Stimulated activated CD4-positive, alpha-beta T cell treated with anti-CD3 and anti-CD28 coated beads, TNF-alpha, amount 100 ng/mL, for 48 hours (primary cell): ENCODE measurements around the gene NTM.

Experiments
- DNase-seq, 3 donors: peaks; one replicate each; pipeline ENCODE4 v3.0.0-alpha.2; 2020; ENCODE audit warnings: low read depth in 3 of 3

Gene NTM

DNA sequence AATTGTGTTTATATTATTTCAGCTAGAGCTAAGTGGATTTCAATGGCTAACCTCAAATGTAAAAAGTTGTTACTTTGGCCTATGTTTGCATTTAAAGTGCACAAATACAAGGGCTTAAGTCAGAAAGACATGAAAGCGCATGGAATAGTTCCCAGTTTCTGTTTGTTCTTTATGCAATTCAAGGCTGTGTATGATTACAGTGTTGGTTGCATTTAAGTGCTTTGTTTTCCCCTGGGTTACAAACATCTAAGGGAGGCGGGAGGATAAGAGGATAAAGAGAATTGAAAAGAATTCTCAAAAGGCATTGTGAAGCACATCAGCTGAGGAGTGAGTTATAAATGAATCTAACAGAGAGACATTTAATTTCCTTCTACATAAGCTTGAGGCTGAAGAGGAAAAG, 453.4 kb downstream of the NTM start:
- no peak for DNase-seq

DNA sequence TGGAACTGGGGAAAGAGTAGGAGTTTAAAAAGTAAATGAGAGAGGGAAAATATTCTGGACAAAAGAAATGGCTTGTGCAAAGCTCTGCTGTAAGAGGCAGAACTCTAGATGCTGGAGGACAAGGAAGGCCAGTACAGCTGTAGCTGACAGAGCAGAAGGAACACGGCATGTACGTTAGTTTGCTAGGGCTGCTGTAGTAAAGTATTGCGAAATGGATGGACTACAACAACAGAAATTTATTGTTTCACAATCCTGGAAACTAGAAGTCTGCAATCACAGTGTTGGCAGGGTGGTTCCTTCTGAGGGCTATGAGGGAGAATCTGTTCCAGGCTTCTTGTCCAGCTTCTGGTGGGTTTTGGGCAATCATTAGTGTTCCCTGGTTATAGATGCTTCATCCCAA, 454.4 kb downstream of the NTM start:
- DNase-seq: no peak

DNA sequence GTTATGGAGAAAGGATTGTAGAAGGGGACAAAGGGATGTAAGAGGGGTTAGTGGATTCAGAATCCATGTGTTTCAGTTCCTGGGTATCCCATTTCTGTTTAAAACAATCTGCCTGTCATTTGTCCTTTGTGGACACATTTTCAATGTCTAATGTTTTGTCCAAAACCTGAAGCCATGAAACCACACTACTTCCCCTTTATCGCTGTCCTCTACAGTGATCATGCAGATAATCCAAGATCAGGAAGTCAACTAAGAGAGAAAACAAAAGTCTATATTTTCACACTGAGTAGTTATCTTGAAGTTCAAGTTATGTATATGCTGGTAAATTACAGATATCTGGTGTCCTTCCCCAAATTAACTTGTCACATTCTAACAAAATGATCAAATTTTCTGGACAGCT, 457.0 kb downstream of the NTM start:
- no peak for DNase-seq

DNA sequence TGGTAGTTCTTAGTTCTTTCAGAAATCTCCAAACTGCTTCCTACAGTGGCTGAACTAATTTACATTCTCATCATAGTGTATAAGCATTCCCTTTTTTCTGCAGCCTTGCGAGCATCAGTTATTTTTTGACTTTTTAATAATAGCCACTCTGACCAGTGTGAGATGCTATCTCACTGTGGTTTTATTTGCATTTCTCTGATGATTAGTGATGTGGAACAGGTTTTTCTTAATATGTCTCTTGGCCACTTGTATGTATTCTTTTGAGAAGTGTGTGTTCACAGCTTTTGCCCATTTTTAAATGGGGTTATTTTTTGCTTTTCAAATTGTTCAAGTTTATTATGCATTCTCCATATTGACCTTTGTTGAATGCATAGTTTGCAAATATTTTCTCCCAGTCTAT, 459.3 kb downstream of the NTM start:
- no peak for DNase-seq

DNA sequence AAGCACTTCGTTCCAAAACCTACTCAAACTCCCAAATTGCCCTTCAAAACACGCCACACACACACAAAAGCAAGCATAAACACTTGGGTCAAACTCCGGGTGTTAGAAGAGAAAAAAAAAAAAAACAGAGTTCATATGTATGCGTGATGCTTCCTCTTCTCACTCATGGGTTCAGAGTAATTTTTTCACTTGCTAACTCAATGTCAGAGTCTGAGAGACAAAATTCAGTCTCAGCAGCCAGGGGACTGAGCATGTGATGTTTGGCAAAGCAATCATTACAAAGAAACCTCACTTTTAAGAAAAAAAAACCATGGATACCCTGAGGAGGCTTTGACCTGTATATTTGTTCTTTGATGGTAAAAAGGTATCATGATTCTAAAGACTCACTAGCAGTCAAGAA, 461.7 kb downstream of the NTM start:
- no peak for DNase-seq

DNA sequence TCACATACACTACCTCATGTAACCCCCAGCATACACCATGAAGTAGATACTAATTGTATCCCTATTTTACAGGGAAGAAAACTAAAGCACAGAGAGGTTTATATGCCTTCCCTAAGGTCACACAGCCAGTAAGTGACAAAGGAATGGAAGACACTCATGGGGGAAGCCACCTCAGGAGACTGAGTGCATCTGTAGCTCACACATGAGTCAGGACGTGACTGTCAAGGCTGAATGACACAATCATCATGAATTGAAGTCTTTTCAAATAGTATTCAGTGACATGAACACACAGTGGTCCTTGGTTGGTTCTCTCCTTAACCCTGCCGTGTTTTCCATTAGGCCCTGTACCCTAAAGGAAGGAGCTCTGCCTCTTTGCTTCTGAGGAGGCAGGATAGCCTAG, 463.0 kb downstream of the NTM start:
- DNase-seq: no peak

DNA sequence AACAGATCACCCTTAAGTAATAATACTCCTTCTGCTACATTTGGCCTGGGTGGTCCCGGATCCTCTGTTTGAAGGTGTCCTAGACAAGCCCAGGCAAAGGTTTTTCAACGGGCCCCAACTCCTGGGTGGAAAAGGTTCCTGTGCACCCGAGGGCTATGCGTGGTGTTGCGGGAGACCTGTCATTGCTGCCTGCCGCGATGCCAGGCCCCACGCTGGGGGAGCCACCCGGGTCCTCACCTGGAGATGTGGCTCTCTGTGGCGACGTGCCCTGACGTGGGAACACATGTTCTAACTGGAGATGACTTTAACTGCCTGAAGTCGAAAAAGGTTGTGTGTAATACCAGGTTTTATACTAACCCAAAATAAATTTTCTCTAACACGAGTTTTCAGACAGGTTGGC, 467.1 kb downstream of the NTM start:
- no peak for DNase-seq

DNA sequence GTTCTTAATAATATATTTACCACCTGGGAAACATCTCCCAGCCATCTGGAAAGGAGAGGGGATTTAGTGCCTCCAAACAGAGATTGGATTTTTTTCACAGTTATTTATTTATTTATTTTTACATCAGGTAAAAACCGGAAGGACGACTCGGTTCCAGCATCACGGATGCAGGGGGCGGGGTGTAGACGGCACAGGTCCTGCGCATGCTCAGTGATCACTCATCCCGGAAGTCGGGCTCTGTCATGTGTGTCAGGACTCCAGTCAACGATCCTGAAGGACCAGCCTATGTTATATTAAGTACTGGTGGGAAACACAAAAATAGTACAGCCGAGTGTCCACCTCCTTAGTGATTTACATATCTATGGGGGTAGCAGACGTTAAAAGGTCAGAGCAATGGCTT, 467.6 kb downstream of the NTM start:
- DNase-seq: no peak

DNA sequence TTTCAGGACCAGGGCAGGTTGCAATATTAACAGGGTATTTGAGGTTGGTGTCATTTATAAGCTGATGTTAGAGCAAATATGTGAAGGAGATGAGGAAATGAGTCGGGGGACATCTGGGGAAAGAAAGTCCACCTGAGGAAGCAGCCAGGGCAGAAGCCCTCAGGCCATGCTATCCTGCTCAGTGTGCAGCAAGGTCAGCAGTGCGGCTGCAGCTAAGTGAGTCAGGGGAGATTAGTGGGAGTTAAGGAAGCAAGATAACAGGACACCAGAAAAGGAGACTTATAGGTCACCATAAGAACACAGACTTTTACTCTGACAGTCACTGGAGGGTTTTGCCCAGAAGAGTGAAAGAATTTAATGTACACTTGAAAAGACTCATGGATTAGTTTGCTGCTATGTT, 468.9 kb downstream of the NTM start:
- no peak for DNase-seq

DNA sequence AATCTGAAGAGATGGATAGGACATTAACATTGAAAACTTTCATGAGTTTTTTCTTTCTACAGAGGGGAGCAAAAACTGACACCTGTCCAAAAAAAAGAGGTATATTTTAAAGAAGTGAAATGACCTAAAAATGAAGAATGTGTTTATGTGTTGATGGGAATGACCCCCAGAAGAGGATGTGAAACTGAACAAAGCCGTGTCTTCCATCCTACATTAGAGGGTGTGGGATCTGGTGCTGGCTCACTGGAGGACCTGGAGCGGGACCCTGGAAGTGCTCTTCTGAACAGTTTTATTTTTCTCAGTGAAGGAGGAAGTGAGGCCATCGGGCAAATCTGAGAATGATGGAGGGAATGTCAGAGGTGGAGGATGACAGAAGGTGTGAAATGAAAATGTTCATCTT, 470.1 kb downstream of the NTM start:
- DNase-seq: no peak

DNA sequence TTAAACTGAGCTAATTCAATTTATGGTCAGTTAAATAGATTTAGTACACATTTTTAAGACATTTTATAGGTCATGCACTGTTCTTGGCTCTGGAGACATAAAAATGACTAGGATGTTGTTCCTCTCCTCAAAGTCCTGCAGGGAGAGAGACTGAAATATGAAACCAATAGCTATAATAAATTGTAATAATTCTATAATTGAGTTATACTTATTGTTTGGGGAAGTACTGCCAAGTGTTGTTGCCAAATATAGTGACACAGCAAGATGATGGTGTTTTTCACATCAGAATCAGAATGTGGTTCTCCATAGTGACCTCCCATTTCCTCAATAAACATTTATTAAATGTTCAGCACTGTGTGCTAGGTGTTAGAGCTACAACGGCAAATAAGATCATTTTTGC, 470.6 kb downstream of the NTM start:
- no peak for DNase-seq

DNA sequence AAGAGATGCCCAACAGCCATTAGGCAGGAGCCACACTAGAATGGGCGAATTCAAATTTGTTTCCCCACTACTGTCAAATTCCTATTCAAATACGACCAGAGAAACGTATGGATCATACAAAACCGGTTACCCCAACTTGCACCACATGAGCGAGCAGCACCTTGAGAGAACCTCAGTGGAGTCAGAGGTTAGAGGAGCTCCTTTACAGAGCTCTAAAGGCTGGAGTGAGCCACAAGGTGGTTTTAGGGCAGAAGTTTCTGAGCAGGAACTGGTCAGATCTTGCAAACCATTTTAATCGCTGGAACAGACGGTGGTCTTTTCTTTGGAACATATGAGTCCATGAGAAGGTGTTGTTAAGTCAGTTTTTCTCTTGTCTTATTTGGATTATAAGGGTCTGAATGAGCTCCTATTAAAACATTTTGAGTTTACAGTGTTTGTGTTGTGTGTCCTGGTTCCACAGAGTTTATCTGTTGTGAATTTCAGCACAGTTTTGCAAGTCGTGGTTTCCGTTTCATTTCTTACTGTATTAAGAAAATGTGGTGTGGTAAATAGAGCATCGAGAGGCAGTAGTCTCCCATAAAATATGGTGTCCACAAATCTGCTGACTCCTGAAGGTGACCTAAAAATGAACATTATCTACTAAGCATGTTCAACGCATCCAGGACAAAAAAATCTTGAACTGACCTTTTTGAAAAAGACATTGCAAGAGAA, 471.7 kb downstream of the NTM start:
- no peak for DNase-seq

DNA sequence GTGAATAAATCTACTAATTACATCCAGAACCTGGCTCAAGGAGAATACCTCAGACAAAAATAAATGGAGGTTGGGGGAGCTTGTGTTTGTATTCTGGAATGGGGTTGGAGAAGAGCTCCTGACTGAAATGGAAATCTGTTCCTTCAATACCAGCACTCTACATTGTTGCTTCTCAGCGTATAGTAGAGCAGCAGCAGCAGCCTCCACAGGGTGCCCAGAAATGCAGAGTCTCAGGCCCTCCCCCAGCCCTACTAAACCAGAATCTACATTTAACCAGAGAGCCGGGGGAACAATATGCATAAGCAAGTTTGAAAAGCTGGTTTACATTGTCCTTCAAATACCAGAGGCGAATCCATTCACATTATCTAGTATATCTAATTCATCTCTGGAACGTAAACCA, 474.8 kb downstream of the NTM start:
- no peak for DNase-seq

DNA sequence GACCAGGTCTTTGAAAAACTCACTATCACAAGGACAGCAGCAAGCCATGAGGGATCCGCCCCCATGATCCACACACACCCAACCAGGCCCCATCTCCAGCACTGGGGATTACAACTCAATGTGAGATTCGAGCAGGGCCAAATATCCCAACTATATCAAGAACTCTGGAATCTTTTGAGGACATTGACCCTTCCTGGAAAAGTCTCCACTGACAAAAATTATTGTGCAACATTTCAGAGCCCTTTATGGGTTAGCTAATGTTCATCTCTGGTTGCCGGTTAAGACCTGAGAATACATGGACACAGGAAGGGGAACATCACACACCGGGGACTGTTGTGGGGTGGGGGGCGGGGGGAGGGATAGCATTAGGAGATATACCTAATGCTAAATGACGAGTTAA, 479.1 kb downstream of the NTM start:
- no peak for DNase-seq

DNA sequence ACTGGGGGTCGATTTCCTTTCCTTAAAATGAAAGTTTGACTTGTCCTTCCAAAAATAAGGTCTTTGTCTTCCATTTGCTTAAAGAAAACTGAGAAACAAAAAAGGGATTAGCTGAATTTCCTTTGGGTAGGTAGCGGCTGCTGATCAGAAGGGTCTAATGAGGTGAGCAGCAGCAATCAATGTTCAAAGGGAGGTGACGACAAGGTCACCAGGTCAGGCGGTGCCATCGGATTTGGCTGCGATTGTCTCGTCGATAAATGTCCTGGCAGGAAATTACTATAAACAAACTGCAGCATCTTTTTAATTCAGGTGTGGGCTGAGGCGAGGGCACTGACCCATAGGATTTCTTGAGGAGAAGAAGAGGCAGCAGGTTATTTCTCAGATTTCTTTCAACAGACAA, 480.1 kb downstream of the NTM start:
- no peak for DNase-seq

DNA sequence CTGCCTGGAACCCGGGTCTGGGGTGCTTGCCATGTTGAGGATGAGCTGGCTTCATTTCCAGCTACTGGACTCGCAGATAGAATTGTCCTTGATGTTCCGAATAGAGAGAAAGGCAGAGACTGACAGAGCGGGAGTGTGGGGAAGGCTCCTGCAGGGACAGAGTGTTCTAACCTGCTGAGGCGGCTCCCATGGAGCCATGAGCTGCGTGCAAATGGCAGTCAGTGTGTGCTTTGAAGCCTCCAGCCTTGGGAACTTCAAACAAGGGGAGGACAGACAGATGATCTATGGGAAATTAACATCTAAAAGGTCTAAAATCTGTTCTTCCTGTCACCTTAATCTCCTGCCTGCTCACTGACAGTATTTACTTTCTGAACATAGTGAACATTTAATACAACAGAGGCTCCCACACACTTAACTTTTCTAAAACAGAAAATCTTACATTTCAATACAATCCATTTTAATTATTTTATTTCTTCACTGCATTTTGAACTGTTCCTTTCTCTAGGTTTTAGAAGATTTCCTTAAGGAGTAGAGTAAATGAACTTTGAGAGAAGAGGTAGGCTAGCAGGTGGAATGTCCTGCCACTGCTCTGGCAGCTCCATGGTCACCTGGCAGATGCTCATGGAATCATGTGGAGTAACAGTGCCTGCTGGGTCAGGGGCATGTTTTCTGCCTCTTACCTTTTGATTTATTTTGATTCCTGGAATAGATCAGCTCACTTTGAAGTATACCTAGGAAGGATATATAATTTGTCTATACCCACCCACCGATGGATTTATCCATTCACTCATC, 481.7 kb downstream of the NTM start:
- no peak for DNase-seq

DNA sequence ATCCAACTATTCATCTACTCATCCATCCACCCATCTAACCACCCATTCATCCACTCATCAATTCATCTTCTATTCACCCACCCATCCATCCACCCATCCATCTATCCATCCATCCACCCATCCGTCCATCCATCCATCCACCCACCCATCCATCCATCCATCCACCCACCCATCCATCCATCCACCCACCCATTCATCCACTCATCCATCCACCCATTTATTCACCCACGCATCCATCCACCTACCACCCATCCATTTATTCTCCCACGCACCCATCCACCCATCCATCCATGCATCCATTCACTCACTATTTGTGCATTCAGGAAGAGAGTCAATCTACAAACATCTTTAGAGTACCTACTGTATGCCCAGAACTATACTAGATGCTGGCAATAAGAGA, 482.3 kb downstream of the NTM start:
- no peak for DNase-seq

DNA sequence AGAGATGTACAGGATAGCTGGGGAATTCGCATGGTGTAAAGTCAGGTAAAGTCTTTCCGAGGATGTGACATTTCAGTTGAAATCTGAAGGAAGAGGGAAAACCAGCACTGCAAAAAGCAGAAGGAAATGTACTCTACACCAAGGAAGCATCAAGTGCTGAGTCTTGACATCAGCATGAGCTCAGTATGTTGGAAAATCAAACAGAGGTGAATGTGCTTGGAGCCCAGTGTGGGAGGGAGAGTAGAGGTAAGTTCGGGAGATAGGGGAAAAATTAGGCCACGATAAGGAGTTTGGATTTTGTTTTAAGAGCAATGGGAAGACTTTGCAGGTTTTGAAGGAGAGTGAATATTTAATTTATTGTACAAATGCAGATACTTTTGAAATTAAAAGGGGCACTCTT, 484.0 kb downstream of the NTM start:
- no peak for DNase-seq

DNA sequence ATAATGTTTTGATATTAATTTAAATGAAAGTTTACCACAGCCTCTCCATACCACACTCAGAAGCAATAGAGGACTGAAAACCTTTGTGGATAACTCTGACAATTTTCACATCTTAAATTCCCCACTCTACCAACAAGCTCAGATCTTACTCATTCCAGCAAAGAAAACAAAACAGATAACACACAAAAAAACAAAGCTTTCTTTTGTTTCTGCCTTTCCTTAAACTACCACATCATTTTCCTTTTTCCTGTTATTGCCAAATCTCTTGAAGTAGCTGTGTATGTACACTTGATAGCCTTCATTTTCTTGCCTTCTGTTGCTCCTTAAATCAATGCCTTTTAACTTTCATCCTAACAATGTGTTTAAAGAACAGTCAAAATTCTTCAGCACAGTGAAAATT, 484.9 kb downstream of the NTM start:
- no peak for DNase-seq

DNA sequence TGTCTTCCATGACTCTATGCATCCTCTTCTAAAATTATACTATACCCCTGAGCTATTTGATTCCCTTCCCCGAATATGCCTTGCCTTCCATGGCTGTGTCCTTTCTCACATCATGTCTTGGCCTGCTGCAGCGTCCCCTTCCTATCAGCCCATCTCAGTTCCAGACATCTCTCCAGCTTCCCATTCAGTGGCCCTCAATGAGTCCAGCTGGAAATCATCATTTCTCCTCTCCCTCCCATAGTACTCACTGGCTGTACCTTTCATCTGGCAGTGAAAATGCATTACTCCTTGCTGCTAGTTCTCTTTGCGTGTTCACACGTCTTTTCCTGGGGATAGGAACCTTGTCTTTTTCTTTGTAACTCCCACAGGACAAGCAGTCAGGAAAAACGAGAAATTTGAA, 486.8 kb downstream of the NTM start:
- DNase-seq: no peak

DNA sequence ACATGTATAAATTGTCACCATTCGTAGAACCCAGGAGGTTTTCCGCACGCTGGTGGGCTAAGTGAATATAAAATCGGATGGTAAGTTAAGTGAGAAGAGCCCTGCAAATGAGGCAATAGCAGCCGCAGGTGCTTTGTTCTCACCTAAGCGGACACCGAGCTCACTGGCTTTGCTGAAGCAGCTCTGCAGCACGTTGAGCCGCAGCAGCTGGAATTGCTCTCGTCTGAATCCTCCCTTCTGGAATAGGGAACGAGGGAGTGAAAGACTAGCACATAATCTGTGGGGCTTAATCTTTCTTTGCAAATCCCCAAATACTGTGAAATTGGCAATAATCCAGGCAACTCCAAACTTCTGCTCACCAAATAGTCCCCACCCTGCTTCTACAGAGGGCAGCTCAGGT, 488.1 kb downstream of the NTM start:
- DNase-seq: no peak

DNA sequence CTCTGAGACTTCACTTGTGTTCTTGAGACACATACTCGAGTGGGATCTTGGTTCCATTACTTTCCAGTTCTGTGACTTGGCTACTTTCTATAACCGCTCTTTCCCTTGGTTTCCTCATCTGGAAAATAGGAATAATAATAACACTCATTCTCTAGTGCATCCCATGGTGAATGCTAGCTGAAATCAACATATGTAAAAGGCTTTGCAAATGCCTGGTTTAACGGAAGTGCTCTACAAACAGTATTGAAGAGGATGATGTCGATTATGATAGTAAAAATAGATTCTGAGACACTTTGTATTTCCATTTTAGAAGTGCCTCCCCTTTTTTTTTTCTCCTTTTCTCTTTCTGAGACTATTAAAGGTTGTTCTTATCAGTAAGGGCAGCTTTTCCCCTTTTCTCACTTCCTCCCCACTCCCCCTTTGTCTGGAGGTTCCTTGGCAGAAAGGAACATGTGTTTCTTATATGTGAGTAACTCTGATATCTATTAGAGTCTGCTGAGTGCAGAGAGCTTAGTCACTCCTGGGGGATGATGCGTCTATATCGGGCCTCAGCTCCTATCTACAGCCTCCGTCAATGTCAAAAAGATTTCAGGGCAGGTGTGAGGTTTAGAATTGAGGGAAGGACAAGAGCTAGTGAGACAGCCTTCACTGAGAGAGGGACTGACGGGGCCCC, 489.3 kb downstream of the NTM start:
- no peak for DNase-seq

DNA sequence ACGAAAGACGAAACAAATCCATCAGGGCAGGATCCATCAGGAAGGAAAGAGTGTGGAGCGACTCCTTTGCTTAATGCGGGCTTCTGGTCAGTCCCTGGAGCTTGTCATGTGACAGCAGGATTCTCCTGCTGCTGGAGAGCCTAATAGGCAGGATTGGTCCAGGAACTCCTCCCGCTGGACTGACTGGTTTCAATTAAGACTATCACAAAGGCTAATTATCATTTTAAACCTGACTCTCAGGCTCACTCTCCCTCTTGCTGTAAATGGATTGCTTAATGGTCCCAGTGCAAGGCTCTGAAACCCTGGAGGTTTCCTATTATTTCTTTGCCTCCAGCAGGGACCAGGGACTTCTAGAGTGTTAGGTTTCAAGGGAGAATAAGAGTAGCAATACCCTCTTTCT, 493.8 kb downstream of the NTM start:
- no peak for DNase-seq
